ENCODE measurements around the gene PTPRN2. TPM values are rescaled to one million over a fixed set of nuclear protein-coding genes. Genes with fewer than 3 reads are reported as not detected.

Gene PTPRN2
- total and polyA plus RNA-seq, 2 donors from 2014 or later: 4.8 to 6.2 TPM

- no peak overlapping the region for H3K4me3 ChIP-seq (ENCODE audit: low read length in 3 of 3)
- no peak for DNase-seq
- no peak for FAIRE-seq
- intact Hi-C loops (cut with DNase I): no loop called here
- H3K27me3 ChIP-seq (ENCODE audit: control insufficient read depth, insufficient read depth, low read length): peaks cover 19% of the 10 kb centered on the region
- no peaks in the 10 kb centered on the region for H3K9me3 ChIP-seq (ENCODE audit: control insufficient read depth in 2 of 3, insufficient read depth in 1 of 3, low read length in 3 of 3)
- H3K4me1 ChIP-seq (ENCODE audit: control insufficient read depth in 2 of 3, insufficient read depth in 2 of 3, low read depth in 1 of 3, low read length in 3 of 3): no peaks in the 10 kb centered on the region
- H3K27ac ChIP-seq (ENCODE audit: low read depth in 2 of 2, low read length in 2 of 2): no peak overlapping the region
- no peak for TF ChIP-seq CTCF (IDR thresholded peaks at IDR 0.05; ENCODE audit: borderline replicate concordance, extremely low read depth, insufficient read depth)
- H3K9ac ChIP-seq (ENCODE audit: low read length in 3 of 3): no peak overlapping the region
- no peaks in the 10 kb centered on the region for H3K36me3 ChIP-seq (ENCODE audit: control insufficient read depth in 2 of 3, insufficient read depth in 3 of 3, low read length in 3 of 3)
These were observed 20.4 kb downstream of the PTPRN2 start for GRCh38 chr7:158567153-158567603.

GRCh38 chr7:158564663-158565035 lies 23.0 kb downstream of the PTPRN2 start:
- no peak overlapping the region for H3K27ac ChIP-seq (ENCODE audit: low read depth in 2 of 2, low read length in 2 of 2)
- FAIRE-seq: no peak
- TF ChIP-seq CTCF (IDR thresholded peaks at IDR 0.05; ENCODE audit: borderline replicate concordance, extremely low read depth, insufficient read depth): no peak

GRCh38 chr7:158563911-158564662 lies 23.5 kb downstream of the PTPRN2 start:
- peaks cover 5% of the 10 kb centered on the region for H3K27me3 ChIP-seq (ENCODE audit: control insufficient read depth, insufficient read depth, low read length)
- H3K4me3 ChIP-seq (ENCODE audit: low read length in 3 of 3): no peak overlapping the region
- H3K9me3 ChIP-seq (ENCODE audit: control insufficient read depth in 2 of 3, insufficient read depth in 1 of 3, low read length in 3 of 3): no peaks in the 10 kb centered on the region
- TF ChIP-seq CTCF (IDR thresholded peaks at IDR 0.05; ENCODE audit: borderline replicate concordance, extremely low read depth, insufficient read depth): no peak
- no peaks in the 10 kb centered on the region for H3K36me3 ChIP-seq (ENCODE audit: control insufficient read depth in 2 of 3, insufficient read depth in 3 of 3, low read length in 3 of 3)
- no peak for FAIRE-seq
- H3K27ac ChIP-seq (ENCODE audit: low read depth in 2 of 2, low read length in 2 of 2): no peak overlapping the region
- no peaks in the 10 kb centered on the region for H3K4me1 ChIP-seq (ENCODE audit: control insufficient read depth in 2 of 3, insufficient read depth in 2 of 3, low read depth in 1 of 3, low read length in 3 of 3)
- H3K9ac ChIP-seq (ENCODE audit: low read length in 3 of 3): no peak overlapping the region
- intact Hi-C loops (cut with DNase I): no loop called here
- DNase-seq: no peak

More at GRCh38 chr7:158564663-158565035, 23.0 kb downstream of the PTPRN2 start:
- peaks cover 7% of the 10 kb centered on the region for H3K27me3 ChIP-seq (ENCODE audit: control insufficient read depth, insufficient read depth, low read length)
- no peak overlapping the region for H3K4me3 ChIP-seq (ENCODE audit: low read length in 3 of 3)
- no peaks in the 10 kb centered on the region for H3K9me3 ChIP-seq (ENCODE audit: control insufficient read depth in 2 of 3, insufficient read depth in 1 of 3, low read length in 3 of 3)
- intact Hi-C loops (cut with DNase I): no loop called here
- no peak for DNase-seq
- H3K9ac ChIP-seq (ENCODE audit: low read length in 3 of 3): no peak overlapping the region
- no peaks in the 10 kb centered on the region for H3K4me1 ChIP-seq (ENCODE audit: control insufficient read depth in 2 of 3, insufficient read depth in 2 of 3, low read depth in 1 of 3, low read length in 3 of 3)
- no peaks in the 10 kb centered on the region for H3K36me3 ChIP-seq (ENCODE audit: control insufficient read depth in 2 of 3, insufficient read depth in 3 of 3, low read length in 3 of 3)

All from kidney (tissue), 14 donors.